Measurements from ENCODE around the gene PAQR5.

DNA sequence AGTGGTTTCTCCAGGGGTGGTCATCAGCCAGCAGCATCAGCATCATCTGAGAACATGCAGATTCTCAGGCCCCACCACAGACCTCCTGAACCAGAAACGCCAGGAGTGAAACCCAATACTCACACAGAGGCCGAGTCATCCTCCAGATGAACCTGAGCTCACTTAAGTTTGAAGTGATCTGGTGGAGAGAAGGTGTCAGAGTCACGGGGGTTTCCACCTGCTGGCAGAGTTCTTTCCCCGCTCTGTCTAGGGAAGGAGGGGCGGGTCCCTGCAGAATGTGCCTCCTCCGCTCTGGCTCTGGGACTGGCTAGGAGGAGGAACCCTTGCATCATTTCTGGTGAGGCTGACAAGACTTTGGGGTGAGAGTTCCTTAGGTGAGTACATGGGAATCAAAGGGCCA, 102.1 kb downstream of the PAQR5 start:
- TF ChIP-seq, protein P1, sequence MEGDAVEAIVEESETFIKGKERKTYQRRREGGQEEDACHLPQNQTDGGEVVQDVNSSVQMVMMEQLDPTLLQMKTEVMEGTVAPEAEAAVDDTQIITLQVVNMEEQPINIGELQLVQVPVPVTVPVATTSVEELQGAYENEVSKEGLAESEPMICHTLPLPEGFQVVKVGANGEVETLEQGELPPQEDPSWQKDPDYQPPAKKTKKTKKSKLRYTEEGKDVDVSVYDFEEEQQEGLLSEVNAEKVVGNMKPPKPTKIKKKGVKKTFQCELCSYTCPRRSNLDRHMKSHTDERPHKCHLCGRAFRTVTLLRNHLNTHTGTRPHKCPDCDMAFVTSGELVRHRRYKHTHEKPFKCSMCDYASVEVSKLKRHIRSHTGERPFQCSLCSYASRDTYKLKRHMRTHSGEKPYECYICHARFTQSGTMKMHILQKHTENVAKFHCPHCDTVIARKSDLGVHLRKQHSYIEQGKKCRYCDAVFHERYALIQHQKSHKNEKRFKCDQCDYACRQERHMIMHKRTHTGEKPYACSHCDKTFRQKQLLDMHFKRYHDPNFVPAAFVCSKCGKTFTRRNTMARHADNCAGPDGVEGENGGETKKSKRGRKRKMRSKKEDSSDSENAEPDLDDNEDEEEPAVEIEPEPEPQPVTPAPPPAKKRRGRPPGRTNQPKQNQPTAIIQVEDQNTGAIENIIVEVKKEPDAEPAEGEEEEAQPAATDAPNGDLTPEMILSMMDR (IDR thresholded peaks at IDR 0.05), result no peak
- no peak for TF ChIP-seq EP300 (IDR thresholded peaks at IDR 0.05)
